Neutrophil (primary cell): ENCODE measurements around the gene JPT1.
"Not testable (repeated sequence)": the region's sequence is repeated elsewhere in the genome, so short reads cannot be mapped to it uniquely, and the experiment has no call there.

Experiments
- H3K27ac ChIP-seq: fragments of 200-600 bp; sonication (generic); 2 replicates; pipeline ENCODE4 v1.5.1; 2016; ENCODE audit warnings: mild to moderate bottlenecking, moderate library complexity
- H3K27me3 ChIP-seq: fragments of 200-600 bp; sonication (generic); 2 replicates; pipeline ENCODE4 v1.6.0; 2016; ENCODE audit warnings: mild to moderate bottlenecking
- H3K36me3 ChIP-seq: fragments of 200-600 bp; sonication (generic); 2 replicates; pipeline ENCODE4 v1.5.1; 2017
- H3K4me1 ChIP-seq, 2 experiments: fragments of 200-600 bp in 1 of 2; sonication (generic) in 1 of 2; 1 replicate in 1 of 2; 2 replicates in 1 of 2; pipeline versions ENCODE4 v1.5.1 to v1.6.1; 2013 to 2016; ENCODE audit warnings: low read depth in 1 of 2, low read length in 1 of 2, mild to moderate bottlenecking in 1 of 2, moderate library complexity in 1 of 2; ENCODE audit not compliant: control insufficient read depth in 1 of 2, insufficient read depth in 1 of 2
- H3K4me3 ChIP-seq, 2 experiments: fragments of 200-600 bp in 1 of 2; sonication (generic) in 1 of 2; 1 replicate in 1 of 2; 2 replicates in 1 of 2; pipeline ENCODE4 v1.5.1; 2013 to 2016; ENCODE audit warnings: low read depth in 1 of 2, low read length in 1 of 2, mild to moderate bottlenecking in 1 of 2, moderate library complexity in 1 of 2
- H3K9me3 ChIP-seq: fragments of 200-600 bp; sonication (generic); 2 replicates; pipeline ENCODE4 v1.5.1; 2016
- CTCF ChIP-seq: fragments of 200-600 bp; sonication (generic); IDR thresholded peaks from 2 replicates; pipeline ENCODE4 v1.5.1; 2016; ENCODE audit warnings: antibody characterized with exemption

JPT1 gene

GRCh38 chr17:75178453-75178852 is 24.1 kb upstream of the JPT1 start:
- Histone ChIP-seq H3K4me1 (peaks cover 20% of the 10 kb centered on the region in 2 experiments), H3K4me3 (no peak overlapping the region), H3K36me3 (peaks cover 43% of the 10 kb centered on the region), H3K9me3 (no peaks in the 10 kb centered on the region), H3K27ac (no peak overlapping the region), H3K27me3 (no peaks in the 10 kb centered on the region)
- no peak for TF ChIP-seq CTCF

- no peaks in the 10 kb centered on the region for H3K27me3 ChIP-seq
- no peak overlapping the region for H3K27ac ChIP-seq
- peaks cover 13 to 16% of the 10 kb centered on the region in 2 experiments for H3K4me1 ChIP-seq
- no peaks in the 10 kb centered on the region for H3K9me3 ChIP-seq
- H3K36me3 ChIP-seq, result peaks cover 54% of the 10 kb centered on the region
- TF ChIP-seq CTCF, result no peak
- H3K4me3 ChIP-seq, result no peak overlapping the region
These were observed 22.3 kb upstream of the JPT1 start for GRCh38 chr17:75176625-75177024.

- Histone ChIP-seq H3K36me3 (peaks cover 54% of the 10 kb centered on the region), H3K9me3 (no peaks in the 10 kb centered on the region), H3K27ac (no peak overlapping the region), H3K4me1 (peaks cover 0 to 5% of the 10 kb centered on the region in 2 experiments), H3K27me3 (no peaks in the 10 kb centered on the region), H3K4me3 (no peak overlapping the region)
- no peak for TF ChIP-seq CTCF
These were observed 20.7 kb upstream of the JPT1 start for GRCh38 chr17:75174996-75175395.

GRCh38 chr17:75173526-75173925 is 19.2 kb upstream of the JPT1 start:
- H3K27me3 ChIP-seq, result no peaks in the 10 kb centered on the region
- no peaks in the 10 kb centered on the region for H3K4me1 ChIP-seq
- TF ChIP-seq CTCF, result no peak
- no peak overlapping the region for H3K27ac ChIP-seq
- no peaks in the 10 kb centered on the region for H3K9me3 ChIP-seq
- H3K4me3 ChIP-seq, result no peak overlapping the region
- H3K36me3 ChIP-seq, result peaks cover 41% of the 10 kb centered on the region

GRCh38 chr17:75168998-75169397 is 14.7 kb upstream of the JPT1 start:
- Histone ChIP-seq H3K9me3 (no peaks in the 10 kb centered on the region), H3K27ac (no peak overlapping the region), H3K27me3 (no peaks in the 10 kb centered on the region), H3K36me3 (peaks cover 34% of the 10 kb centered on the region), H3K4me3 (no peak overlapping the region), H3K4me1 (no peaks in the 10 kb centered on the region)
- no peak for TF ChIP-seq CTCF

GRCh38 chr17:75164606-75165005 is 10.3 kb upstream of the JPT1 start:
- H3K27ac ChIP-seq, H3K9me3 ChIP-seq, H3K27me3 ChIP-seq, H3K4me1 ChIP-seq, H3K4me3 ChIP-seq: not testable (repeated sequence)
- peaks cover 17% of the 10 kb centered on the region for H3K36me3 ChIP-seq
